Retinal pigment epithelial cell (primary cell): ENCODE data around the gene FRMD4B.

Experiments used
- DNase-seq: peaks from one replicate; pipeline ENCODE4 v3.0.0-alpha.2; 2010; ENCODE audit warnings: low read depth
- H3K4me3 ChIP-seq: 2 replicates; pipeline ENCODE4 v1.5.1; 2011; ENCODE audit warnings: mild to moderate bottlenecking, low read length, control low read depth, moderate library complexity
- TF ChIP-seq, protein P1 (sequence below): conservative IDR thresholded peaks from 2 replicates; pipeline ENCODE4 v1.5.1; 2011; ENCODE audit warnings: low read depth, low read length, control low read depth, inconsistent platforms

The FRMD4B gene

DNA sequence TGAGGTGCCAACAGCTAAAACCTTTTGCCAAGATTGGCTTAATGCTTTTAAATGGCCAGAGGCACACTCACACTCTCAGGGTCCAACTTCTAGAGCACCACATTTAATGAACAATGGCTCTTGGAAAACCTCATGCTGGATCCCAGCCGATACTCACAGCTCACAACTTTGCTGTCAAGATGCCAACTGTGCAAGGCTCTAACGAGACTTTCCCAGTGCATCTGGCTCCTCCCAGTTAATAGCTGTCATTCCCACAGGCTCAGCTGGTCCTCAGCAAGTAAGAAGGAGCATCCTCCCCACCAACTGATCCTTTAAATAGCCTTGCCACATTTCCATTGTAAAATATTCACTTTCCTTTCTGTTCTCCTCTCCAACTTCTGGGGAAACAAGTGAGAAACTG lies 20.3 kb upstream of the FRMD4B start:
- TF ChIP-seq, protein P1, sequence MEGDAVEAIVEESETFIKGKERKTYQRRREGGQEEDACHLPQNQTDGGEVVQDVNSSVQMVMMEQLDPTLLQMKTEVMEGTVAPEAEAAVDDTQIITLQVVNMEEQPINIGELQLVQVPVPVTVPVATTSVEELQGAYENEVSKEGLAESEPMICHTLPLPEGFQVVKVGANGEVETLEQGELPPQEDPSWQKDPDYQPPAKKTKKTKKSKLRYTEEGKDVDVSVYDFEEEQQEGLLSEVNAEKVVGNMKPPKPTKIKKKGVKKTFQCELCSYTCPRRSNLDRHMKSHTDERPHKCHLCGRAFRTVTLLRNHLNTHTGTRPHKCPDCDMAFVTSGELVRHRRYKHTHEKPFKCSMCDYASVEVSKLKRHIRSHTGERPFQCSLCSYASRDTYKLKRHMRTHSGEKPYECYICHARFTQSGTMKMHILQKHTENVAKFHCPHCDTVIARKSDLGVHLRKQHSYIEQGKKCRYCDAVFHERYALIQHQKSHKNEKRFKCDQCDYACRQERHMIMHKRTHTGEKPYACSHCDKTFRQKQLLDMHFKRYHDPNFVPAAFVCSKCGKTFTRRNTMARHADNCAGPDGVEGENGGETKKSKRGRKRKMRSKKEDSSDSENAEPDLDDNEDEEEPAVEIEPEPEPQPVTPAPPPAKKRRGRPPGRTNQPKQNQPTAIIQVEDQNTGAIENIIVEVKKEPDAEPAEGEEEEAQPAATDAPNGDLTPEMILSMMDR: no peak
- DNase-seq: no peak
- H3K4me3 ChIP-seq: no peak overlapping the region

DNA sequence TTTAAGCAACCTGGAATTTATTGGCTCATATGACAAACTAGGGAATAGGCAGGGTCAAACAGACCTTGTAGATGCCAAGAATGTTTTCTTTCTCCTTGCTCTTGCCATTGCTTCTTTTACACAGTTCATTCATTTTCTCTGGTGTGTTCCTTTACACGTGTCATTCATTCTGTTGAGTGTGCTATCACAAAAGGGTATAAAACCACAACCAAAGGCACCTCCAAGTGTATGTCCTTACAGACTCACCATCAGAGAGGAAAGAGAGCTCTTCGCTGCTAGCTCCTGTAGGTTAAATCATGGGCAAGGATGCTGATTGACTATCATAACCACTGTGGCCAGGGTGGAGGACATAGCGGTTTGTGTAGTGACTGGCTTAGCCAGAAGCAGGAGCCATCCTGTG lies 19.2 kb upstream of the FRMD4B start:
- H3K4me3 ChIP-seq: no peak overlapping the region
- no peak for DNase-seq
- TF ChIP-seq, protein P1: no peak

DNA sequence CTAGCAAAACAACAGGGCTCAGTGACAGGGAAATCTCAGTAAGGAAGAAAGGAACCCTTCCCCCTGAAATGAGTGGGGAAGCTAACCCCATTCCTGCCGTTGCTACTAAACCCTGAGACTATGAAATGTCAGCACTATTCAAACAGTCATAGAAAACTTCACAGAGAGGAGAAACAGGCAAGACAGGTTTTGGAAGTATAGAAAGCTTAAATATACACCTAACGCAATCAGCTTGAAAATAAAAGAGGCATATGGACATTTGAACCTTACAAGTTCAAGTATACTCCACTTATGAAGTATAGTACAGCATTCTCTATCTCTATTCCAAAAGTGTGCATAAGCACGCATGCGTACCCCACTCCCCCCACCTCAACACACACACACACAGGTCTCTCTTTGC lies 17.6 kb upstream of the FRMD4B start:
- H3K4me3 ChIP-seq: no peak overlapping the region
- TF ChIP-seq, protein P1: no peak
- DNase-seq: no peak

DNA sequence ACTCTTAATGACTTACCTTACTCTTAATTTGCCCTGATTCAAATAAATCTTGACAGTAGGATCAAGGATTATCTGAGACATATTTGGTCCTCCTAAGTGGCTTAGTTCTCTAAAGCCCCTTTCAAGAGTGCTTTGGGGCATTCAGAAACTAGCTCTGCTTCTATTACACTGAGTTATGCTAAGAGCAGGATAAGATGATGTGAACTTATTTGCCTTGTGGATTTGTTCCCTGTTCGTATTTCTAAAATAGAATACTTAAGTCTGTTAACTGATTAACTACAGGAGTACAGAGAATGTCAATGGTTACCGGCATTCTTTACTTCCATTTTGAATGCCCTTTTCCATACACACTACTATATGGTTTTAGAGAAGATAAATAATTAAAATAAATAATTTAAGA lies 14.8 kb upstream of the FRMD4B start:
- no peak for DNase-seq
- no peak overlapping the region for H3K4me3 ChIP-seq
- TF ChIP-seq, protein P1: no peak

DNA sequence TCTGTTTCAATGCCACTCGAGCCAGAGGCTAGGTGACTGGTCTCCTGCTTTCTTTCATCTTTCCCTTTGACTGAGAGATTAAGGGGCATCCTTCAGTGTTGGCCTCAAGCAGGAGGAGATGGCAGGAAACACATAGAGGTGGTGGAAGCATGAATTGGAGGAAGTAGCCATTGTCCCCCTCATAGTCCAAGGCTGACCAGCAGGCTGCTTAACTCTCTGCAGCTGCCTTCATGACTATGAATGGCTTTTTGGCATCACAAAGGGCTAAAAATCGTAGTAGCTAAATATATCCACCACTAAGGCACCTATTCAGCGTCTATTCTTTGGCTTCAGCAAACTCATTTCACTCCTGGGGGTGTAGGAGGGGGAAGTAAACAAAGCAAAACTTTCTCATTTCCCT lies 7.0 kb upstream of the FRMD4B start:
- H3K4me3 ChIP-seq: no peak overlapping the region
- TF ChIP-seq, protein P1: no peak
- DNase-seq: no peak

DNA sequence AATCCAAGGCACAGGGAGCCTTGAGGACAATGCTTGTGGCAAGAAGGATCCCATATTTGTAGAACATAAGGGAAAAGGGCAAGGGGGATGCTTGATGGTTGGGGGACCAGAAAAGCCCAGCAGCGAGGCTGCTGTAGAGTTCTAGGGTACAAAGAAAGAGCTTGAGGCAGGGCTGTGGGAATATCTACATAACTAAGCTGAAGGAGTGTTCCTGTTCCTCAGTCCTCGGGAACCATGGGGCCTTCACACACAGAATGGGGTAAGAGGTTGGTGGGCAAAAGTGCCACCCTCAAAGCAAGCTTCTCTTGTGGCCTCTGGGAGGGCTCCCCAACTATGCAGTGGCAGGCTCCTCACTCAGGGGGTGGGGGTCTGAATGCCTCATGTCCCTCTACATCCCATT lies 6.5 kb upstream of the FRMD4B start:
- no peak for DNase-seq
- H3K4me3 ChIP-seq: no peak overlapping the region
- TF ChIP-seq, protein P1: no peak

DNA sequence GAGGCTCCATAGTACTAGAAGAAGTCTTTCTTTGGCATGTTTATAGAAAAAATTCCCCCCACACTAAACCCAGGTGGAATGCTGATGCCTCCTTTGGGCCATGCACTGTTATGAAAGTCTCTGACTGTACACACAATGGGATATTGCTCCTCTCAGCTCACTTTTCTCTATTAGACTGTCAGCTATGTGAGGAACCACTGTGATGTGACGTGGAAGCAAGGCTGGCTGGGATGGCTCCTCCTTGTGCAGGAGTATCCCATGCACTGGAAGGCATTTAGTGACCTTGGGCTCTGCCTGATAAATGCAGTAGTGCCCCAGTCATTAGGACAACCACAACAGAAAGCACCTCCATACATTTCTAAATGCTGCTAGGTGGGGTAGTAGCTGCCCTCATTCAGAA lies 5.7 kb upstream of the FRMD4B start:
- no peak for DNase-seq
- TF ChIP-seq, protein P1: no peak
- no peak overlapping the region for H3K4me3 ChIP-seq
